DND-41 (cell line): ENCODE data around the gene SNAI3.

Experiments used
- CTCF ChIP-seq: IDR thresholded peaks from 2 replicates; pipeline ENCODE4 v1.5.1; 2012; ENCODE audit warnings: borderline replicate concordance, low read length, moderate library complexity, mild to moderate bottlenecking; ENCODE audit not compliant: poor library complexity, severe bottlenecking; ENCODE audit errors: extremely low read depth
- EZH2 ChIP-seq: IDR thresholded peaks from 3 replicates; pipeline ENCODE4 v1.6.1; 2012; ENCODE audit warnings: borderline replicate concordance, low read depth, mild to moderate bottlenecking, moderate library complexity, low read length, inconsistent platforms; ENCODE audit not compliant: severe bottlenecking

- TF ChIP-seq CTCF (no peak), EZH2 (no peak)
These were observed 45.6 kb downstream of the SNAI3 start for GRCh38 chr16:88640498-88641247.
